ENCODE results near the gene TMEM131. TPM values are rescaled to one million over a fixed set of nuclear protein-coding genes. Genes with fewer than 3 reads are reported as not detected.
A peak's percentile ranks its signal among the peaks of the same experiment; 100 is the strongest.

The TMEM131 gene
- total RNA-seq, 1 donor from 2014 or later = 36.6 TPM

DNA sequence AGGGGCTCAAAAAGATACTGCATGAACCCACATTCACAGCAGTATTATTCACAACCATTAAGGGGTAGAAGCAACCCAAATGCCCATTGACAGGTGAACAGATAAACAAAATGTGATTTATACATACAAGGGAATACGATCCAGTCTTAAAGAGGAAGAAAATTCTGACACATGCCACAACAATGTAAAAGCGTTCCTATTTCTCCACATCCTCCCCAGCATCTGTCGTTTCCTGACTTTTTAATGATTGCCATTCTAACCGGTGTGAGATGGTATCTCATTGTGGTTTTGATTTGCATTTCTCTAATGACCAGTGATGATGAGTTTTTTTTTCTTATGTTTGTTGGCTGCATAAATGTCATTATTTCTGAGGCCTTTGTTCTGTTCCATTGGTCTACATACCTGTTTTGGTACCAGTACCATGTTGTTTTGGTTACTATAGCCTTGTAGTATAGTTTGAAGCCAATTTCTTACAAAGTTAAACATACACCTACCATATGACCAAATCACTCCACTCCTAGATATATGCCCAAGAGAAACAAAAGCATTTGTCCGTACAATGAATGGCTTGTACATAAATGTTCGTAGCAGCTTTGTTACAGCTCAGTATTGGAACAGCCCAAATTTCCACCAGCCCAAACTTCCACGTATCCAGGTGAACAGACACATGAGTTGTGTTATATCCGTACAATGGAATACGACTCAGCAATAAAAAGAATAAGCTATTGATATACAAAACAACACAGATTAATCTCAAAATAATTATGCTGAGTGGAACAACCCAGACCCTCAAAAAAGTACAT is 85.1 kb downstream of the TMEM131 start:
- no peaks in the 10 kb centered on the region for H3K36me3 Mint-ChIP-seq (ENCODE audit: unreplicated experiment)
- no peaks in the 10 kb centered on the region for H3K9me3 Mint-ChIP-seq (ENCODE audit: unreplicated experiment)
- H3K4me3 Mint-ChIP-seq (ENCODE audit: unreplicated experiment) = no peak overlapping the region
- TF ChIP-seq, protein P1, sequence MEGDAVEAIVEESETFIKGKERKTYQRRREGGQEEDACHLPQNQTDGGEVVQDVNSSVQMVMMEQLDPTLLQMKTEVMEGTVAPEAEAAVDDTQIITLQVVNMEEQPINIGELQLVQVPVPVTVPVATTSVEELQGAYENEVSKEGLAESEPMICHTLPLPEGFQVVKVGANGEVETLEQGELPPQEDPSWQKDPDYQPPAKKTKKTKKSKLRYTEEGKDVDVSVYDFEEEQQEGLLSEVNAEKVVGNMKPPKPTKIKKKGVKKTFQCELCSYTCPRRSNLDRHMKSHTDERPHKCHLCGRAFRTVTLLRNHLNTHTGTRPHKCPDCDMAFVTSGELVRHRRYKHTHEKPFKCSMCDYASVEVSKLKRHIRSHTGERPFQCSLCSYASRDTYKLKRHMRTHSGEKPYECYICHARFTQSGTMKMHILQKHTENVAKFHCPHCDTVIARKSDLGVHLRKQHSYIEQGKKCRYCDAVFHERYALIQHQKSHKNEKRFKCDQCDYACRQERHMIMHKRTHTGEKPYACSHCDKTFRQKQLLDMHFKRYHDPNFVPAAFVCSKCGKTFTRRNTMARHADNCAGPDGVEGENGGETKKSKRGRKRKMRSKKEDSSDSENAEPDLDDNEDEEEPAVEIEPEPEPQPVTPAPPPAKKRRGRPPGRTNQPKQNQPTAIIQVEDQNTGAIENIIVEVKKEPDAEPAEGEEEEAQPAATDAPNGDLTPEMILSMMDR (IDR thresholded peaks at IDR 0.05; ENCODE audit: partially characterized antibody, unreplicated experiment) = no peak
- peaks cover 29% of the 10 kb centered on the region for H3K4me1 Mint-ChIP-seq (ENCODE audit: low read depth, unreplicated experiment)
- H3K27me3 Mint-ChIP-seq (ENCODE audit: unreplicated experiment) = peaks cover 3% of the 10 kb centered on the region
- no peak for DNase-seq
- no peak overlapping the region for H3K27ac Mint-ChIP-seq (ENCODE audit: unreplicated experiment)

DNA sequence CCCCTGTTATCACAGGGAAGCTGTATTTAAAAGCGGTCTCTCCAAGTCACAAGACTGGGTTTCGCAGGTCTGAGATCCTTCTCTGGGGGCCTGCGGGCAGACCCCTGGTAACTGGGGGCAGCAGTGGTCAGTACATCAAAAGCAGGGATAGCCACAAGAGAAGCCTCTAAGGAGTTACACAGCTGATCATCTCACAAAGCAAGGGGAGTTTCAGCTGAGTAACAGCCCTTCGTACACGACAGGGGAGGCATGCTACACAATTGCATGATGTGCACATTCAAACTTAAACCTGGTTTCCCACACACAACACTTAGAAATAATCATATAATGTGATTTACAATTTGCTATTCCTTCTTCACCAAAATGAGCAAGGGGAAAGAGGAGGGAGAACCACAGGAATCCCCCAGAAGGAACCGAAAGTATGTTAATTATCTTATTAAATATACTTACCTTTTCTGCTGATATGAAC is 87.5 kb downstream of the TMEM131 start:
- H3K9me3 Mint-ChIP-seq (ENCODE audit: unreplicated experiment) = no peaks in the 10 kb centered on the region
- no peak for DNase-seq

DNA sequence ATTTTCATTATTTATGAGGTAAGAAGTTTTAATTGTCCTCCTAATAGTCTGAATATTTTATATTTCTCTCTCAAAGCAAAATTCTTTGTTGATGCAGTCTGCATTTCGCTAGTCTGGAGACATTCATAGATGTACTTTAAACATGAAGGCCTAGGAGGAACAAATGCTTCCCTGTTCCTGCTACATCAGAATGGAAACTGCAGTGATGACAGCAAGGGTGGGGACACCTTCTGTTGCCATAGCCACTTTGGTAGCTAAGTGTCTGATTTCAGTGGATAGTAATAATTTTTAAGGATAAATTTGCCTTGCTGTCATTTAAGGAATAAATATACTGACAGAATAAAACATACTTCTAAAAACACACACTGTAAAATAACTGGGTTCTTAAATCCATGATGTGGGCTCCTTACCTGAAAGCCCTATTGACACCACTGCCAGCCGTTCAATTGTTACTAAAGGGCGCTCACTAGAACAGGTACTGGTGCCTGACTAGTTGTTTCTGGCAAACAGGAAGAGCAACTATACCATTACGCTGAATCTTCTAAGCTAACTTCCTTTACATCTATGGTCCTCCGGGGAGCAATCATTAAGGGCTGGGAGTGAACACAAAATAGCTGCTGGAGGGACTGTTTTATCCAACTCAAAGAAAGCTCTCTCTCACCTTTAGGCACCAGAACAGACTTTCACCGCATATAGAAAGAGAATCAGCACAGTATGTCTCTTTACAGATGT is 88.2 kb downstream of the TMEM131 start:
- no peak for DNase-seq
- Mint-ChIP-seq H3K27ac (ENCODE audit: unreplicated experiment) (no peak overlapping the region), H3K36me3 (ENCODE audit: unreplicated experiment) (no peaks in the 10 kb centered on the region), H3K4me3 (ENCODE audit: unreplicated experiment) (no peak overlapping the region), H3K4me1 (ENCODE audit: low read depth, unreplicated experiment) (peaks cover 18% of the 10 kb centered on the region), H3K27me3 (ENCODE audit: unreplicated experiment) (peaks cover 1% of the 10 kb centered on the region), H3K9me3 (ENCODE audit: unreplicated experiment) (no peaks in the 10 kb centered on the region)
- TF ChIP-seq, protein P1 (IDR thresholded peaks at IDR 0.05; ENCODE audit: partially characterized antibody, unreplicated experiment) = no peak

More for the DNA sequence above, 87.5 kb downstream of the TMEM131 start:
- Mint-ChIP-seq H3K4me3 (ENCODE audit: unreplicated experiment) (peak overlapping the region; percentile 3), H3K4me1 (ENCODE audit: low read depth, unreplicated experiment) (peaks cover 18% of the 10 kb centered on the region), H3K27ac (ENCODE audit: unreplicated experiment) (no peak overlapping the region), H3K36me3 (ENCODE audit: unreplicated experiment) (no peaks in the 10 kb centered on the region), H3K27me3 (ENCODE audit: unreplicated experiment) (peaks cover 1% of the 10 kb centered on the region)
- TF ChIP-seq, protein P1 (IDR thresholded peaks at IDR 0.05; ENCODE audit: partially characterized antibody, unreplicated experiment) = no peak

DNA sequence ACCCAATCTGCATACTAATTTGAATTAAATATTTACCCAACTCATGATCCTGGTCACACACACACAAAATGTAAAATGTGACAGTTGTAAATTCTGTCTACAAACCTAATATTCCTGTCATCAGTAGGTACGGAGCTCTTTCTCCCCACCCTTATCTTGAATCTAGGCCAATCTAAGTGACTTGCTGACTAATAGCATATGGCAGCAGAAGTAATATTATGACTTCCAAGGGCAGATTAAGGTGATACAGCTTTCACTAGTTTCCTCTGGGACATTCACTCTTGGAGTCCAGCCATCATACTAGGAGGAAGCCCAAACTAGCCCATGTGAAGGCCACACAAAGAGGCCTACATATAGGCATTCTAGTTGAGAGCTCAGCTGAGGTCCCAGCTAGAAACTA is 89.4 kb downstream of the TMEM131 start:
- DNase-seq = no peak
- Mint-ChIP-seq H3K36me3 (ENCODE audit: unreplicated experiment) (no peaks in the 10 kb centered on the region), H3K9me3 (ENCODE audit: unreplicated experiment) (no peaks in the 10 kb centered on the region), H3K4me1 (ENCODE audit: low read depth, unreplicated experiment) (peaks cover 18% of the 10 kb centered on the region), H3K27me3 (ENCODE audit: unreplicated experiment) (peaks cover 1% of the 10 kb centered on the region), H3K4me3 (ENCODE audit: unreplicated experiment) (no peak overlapping the region), H3K27ac (ENCODE audit: unreplicated experiment) (no peak overlapping the region)
- TF ChIP-seq, protein P1 (IDR thresholded peaks at IDR 0.05; ENCODE audit: partially characterized antibody, unreplicated experiment) = no peak

DNA sequence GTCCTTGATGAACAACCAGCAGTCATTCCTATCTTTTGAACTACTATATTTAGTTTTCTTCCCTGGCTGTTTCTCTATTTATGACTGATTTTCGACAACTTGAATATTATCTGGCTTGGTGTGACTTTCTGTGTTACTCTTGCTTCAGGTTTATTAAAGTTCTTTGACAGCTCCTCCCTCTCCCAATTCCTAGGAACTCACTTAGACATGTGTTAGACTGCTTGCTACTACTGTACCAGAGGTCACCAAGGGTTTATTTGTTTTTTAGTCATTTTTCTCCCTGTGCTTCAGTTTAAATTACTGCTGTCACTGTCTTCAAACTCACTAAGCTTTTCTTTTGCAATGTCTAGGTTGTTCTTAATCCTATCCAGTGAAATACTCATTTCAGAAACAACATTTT is 90.5 kb downstream of the TMEM131 start:
- no peak overlapping the region for H3K27ac Mint-ChIP-seq (ENCODE audit: unreplicated experiment)
- H3K27me3 Mint-ChIP-seq (ENCODE audit: unreplicated experiment) = peaks cover 1% of the 10 kb centered on the region
- no peak overlapping the region for H3K4me3 Mint-ChIP-seq (ENCODE audit: unreplicated experiment)
- no peak for DNase-seq
- H3K9me3 Mint-ChIP-seq (ENCODE audit: unreplicated experiment) = no peaks in the 10 kb centered on the region
- TF ChIP-seq, protein P1 (IDR thresholded peaks at IDR 0.05; ENCODE audit: partially characterized antibody, unreplicated experiment) = no peak
- H3K36me3 Mint-ChIP-seq (ENCODE audit: unreplicated experiment) = no peaks in the 10 kb centered on the region
- H3K4me1 Mint-ChIP-seq (ENCODE audit: low read depth, unreplicated experiment) = peaks cover 18% of the 10 kb centered on the region
